ENCODE measurements around the gene TF. TPM values are rescaled to one million over a fixed set of nuclear protein-coding genes. Genes with fewer than 3 reads are reported as not detected.
A peak's percentile ranks its signal among the peaks of the same experiment; 100 is the strongest.
"Not testable (repeated sequence)": the region's sequence is repeated elsewhere in the genome, so short reads cannot be mapped to it uniquely, and the experiment has no call there.

TF gene
- polyA plus RNA-seq, 10 donors: 1.2 to 15.6 (median 2.9) TPM

DNA sequence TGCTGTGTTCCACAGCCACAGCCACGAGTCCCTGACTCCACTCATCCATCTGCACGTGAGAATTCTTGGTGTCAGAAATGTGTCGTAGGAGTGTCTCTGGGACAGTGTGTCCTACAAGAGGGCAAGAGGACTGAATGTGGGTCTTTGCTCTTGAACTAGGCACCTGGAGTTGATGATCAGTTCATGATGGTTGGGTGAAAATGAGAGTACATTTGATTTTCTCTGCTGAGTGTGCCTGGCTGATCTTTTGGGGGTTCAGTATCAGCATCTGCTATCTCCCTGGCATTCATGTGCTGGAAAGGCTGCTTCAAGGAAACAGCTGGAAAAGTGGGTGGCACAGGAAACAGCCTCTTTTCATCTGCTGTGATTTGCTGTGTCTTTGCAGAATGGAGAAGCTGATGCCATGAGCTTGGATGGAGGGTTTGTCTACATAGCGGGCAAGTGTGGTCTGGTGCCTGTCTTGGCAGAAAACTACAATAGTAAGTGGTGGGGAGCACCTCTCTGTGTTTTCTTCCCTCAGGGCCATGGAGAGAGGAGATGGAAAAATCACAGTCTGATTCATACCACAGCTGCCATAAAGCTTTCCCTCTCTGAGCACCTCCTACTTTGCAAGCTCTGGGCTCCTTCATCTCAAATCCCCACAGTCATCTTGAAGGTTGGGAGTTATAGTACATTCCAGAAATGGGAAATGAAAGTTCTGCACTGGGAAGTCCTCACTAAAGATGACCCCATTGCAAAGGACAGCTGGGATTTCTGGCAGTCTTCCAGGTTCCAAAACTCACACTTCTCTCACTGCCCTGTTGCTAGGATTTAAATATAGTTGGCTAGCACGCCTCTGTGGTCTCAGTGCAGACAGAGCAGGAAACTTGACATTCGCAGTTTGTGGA, 17.8 kb downstream of the TF start:
- DNase-seq: peak; percentile 79 to 96 (median 92)

DNA sequence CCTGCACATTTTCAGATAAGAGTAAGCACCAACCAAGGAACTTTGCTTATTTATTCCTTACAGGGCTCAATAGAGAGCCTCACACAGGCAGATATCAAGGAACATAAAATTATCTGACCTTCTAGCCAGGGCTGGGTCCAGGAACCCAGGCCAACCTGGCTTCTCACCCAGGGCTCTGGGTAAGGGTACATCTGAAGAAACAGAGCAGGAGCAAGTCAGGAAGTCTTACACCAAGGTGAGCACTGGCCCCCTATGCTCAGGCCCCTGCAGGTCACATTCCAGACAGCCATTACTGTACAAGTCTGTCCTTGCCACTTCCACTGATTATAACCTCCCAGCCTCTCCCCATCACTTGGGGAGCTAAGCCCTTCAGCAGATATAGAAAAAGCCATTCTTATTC, 19.1 kb downstream of the TF start:
- DNase-seq: no peak

DNA sequence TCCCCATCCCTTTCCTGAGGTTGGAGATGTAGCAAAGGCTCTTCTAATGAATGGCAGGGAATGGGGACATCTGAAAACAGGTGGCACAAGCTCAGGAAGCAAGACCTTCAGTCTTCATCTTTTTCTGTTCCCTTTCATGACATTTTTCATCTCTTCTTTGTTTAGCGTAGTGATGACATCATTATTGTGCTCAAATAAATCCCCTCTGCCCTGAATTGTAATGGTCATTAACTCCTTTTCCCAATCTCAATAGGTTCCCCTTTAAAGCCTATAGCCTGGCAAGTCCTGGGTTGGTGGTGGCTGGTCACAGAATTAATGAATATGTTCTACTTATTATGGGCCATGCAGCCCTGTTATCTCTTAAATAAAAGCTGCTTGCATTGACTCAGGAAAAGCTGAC, 21.4 kb downstream of the TF start:
- DNase-seq: no peak

DNA sequence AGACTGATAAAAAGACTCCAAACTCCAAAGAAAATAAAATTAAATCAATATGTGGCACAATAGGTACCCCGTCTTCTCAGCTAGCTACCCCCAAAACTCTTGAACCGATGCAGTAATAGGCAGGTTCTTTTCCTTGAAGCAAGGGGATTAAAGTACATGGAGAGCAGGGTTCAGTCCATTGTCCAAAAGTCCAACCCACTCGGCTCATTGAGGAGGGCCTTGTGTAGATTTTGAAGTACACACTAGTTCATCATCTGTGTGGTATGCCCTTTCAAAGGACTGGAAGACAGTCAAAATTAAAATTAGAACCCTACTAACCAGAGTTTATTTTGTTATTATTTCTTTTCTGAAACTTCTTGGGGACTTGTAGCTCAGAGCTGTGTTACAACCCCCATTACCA, 23.3 kb downstream of the TF start:
- no peak for DNase-seq

DNA sequence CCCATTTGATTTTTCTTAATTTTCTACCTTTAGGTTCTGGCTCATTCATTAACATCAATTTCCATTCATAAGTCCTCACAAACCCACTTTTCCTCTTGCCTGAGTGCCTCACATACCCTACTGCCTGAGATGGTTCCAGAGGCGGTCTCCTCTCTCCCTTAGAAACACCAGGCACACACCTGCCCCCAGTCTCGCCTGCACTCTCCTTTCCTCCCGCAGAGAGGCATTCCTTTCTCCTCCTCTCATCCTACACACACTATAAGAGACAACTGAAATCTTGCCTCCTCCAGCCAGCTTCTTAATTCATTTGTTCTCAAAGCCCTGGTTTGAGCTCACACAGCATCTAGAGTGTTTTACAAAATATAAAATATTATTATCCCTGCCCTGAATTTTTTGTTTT, 27.5 kb downstream of the TF start:
- no peak for DNase-seq

DNA sequence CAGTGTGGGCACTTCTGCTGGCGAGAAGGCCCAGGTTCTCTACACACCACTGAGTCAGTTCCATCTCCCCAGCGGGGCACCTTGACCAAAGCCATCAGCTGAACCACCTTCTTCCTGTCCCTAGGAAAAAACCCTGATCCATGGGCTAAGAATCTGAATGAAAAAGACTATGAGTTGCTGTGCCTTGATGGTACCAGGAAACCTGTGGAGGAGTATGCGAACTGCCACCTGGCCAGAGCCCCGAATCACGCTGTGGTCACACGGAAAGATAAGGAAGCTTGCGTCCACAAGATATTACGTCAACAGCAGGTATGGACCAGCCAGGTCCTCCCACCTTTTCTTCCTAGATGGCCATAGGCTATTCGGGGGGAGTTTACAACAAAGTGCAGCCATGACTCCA, 29.1 kb downstream of the TF start:
- DNase-seq: no peak

DNA sequence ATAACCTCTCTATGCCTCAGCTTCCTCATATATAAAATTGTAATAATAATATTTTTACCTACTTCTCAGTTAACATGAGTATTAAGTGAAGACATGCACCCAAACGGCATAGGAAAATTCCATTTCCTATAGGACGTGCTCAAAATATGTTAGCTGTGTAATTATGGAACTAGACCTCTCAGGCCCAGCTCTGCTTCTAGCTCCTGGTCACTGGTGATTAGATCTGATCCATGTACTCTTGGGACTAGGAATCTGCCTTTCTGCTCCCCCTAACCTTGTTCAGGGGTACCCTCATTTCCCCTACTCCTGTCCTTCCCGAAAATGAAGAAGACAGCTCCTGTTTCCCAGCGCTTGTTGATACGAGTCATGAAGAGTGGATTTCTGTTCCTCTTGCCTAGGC, 29.6 kb downstream of the TF start:
- no peak for DNase-seq

DNA sequence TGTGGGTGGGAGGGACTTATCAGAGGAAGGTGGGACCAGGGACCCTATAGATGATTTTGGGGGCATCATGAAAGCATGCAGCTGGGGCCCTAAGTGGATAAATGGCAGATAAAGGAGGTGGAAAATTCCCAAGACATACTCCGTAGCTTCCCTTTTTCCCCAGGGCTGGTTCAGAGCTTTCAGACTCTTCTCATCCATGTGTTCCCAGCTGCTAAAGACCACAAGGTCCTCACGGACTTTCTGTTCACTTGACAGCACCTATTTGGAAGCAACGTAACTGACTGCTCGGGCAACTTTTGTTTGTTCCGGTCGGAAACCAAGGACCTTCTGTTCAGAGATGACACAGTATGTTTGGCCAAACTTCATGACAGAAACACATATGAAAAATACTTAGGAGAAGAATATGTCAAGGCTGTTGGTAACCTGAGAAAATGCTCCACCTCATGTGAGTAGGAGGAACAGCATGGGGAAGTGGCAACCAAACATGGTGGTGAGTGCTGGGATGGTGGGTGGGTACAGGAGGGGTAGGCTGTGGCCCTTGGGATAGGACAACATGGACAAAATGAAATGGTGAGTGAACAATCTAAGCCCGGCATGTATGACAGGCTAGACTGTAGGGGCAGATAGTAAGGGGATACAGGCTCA, 30.7 kb downstream of the TF start:
- DNase-seq: no peak

DNA sequence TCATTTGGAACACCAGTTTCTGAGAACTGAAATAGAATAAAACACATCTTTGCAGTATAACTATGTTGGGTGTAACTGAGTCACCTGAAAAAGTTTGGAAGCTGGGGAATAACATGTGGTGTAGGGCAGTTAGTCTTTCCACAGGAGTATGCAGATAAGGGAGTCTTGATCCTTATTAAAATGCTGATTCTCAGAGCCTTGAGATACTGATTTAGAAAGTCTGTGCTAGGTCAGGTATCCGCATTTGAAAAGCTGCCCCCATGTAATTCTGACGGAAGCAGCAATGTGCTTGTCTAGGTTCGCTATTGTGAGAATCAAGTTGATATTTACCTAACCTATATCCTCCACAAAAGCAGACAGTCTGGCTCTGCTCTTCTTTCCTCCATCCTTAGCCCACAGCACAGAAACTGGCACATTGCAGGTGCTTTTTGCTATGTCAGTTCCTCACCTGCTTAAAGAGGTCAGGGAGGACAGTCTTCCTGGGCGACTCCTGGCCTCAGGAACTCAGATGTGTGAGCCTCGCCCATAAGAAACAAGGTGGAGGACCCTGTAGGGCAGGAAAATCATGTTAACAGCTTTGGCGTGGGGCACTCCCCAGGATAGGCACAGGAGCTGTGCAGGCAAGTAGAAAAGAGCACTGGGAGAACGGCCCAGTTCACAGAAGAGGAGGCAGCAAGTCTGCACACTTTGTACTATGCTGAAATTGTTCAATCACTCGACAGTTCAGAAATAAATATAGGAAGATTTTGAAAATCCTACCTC, 31.8 kb downstream of the TF start:
- no peak for DNase-seq

DNA sequence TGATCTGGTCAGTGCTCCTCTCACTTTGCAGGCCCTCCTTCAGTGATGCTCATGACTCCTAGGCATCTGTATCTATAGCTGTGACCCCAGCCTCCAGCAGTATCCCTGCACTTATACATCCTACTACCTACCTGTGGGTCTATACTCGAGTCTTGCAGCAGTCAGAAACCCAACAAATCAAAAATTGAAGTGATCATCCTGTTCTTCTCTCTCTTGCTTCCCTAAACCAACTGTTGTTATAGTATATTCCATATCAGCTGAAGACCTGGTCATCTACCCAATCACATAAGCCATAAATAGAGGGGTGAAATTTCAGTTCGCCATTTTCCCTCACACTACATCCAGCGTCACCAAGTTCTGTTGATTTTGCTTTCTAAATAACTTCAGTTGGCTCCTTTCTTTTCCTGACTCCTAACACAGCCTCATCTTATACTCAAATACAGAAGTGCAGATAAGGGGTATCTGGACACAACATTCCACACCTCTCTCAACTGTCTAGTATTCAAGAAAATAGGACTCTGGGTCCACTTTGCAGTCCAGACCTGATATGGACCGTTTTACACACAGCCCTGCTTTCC, 33.5 kb downstream of the TF start:
- DNase-seq: no peak

DNA sequence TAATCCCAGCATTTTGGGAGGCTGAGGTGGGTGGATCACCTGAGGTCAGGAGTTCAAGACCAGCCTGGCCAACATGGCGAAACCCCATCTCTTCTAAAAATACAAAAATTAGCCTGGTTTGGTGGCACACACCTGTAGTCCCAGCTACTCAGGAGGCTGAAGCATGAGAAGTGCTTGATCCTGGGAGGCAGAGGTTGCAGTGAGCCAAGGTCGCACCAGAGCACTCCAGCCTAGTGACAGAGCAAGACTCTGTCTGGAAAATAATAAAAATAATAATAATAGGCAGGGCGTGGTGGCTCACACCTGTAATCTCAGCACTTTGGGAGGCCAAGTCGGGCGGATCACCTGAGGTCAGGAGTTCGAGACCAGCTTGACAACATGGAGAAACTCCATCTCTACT, 34.6 kb downstream of the TF start:
- not testable (repeated sequence) for DNase-seq

DNA sequence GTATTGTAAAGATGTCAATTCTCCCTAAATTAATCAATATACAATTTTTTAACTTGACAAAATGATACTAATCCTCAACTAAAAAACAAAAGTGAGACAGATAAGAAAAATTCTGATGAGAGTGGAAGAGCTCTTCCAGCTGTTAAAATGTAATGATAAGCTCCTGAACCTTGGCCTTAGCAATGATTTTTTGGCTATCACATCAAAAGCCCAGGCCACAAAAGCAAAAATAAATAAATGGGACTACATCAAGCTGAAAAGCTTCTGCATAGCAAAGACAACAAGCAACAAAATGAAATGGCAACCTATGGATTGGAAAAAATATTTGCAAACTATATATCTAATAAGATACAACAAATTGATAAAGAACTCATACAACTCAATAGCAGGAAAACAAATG, 35.4 kb downstream of the TF start:
- DNase-seq: no peak

DNA sequence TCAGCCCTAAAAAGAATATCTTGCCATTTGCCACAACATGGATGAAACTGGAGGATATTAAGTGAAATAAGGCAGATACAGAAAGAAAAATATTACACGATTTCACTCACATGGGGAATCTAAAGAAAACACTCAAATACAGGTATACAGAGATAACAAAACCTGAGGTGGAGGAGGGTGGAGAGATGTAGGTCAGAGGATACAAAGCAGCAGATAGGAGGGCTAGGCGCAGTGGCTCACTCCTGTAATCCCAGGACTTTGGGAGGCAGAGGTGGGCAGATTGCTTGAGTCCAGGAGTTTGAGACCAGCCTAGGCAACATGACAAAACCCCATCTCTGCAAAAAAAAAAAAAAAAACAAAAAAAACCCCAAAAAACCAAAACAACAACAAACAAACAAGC, 36.3 kb downstream of the TF start:
- no peak for DNase-seq

DNA sequence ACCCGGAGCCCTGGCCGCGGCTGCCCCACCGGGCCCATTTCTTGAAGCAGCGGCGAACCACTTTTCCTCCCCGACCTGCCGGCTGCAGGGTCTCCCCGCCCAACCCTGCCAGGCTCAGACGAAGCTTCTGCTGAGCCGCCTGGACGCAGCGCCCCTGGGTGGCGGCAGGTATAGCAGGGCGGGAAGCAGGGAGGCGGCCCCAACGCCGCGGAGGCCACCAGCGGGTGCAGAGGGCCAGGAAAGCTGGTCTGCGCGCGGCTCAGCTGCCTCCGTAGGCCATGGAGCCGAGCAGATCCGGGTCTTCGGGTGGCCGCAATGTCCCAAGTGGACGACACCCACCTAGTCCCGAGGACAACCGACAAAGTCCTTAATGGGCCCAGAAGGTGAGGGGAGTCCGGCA, 37.6 kb downstream of the TF start:
- no peak for DNase-seq

DNA sequence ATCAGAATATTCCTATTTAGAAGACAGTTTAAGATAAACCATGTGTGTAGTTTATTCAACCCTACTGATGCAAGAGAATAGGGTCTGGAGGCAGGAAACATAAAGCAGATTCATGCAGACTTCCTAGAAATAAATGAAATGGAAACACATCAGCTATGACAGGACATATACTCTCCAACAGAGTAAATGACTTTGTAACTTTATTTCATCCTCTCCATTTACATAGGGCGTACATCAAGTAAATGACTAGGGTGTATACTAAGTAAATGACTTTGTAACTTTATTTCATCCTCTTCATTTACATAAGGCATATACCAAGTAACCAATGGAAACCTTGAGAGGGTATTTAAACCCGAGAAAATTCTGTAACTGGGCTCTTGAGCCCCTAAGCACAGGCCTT, 41.8 kb downstream of the TF start:
- no peak for DNase-seq

DNA sequence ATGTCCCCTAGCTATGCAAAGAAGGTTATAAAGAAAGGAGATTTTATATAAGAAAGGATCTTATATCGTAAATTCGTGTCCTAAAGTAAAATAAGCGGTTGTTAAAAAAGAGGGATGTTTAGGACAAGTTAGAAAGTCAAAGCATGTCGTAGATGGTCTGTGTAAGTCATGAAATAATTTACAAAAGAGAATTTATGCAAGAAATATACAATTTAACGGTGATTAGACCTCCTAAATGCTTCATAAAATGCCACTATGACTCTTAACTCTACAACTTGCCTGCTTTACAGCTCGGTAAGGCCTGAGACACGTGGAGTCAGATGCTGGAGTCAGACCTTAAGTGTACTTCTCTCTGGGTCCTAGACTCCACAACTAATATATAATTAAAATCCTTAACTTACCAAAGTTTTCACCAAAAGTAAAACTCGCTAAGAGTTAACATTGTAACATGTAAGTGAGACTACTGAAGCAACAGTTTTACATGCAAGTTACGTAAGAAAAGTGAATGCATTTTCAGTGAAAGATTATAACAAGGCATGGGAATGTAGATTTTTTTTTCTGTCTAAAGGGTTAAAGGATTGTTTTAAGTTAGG, 46.1 kb downstream of the TF start:
- no peak for DNase-seq

DNA sequence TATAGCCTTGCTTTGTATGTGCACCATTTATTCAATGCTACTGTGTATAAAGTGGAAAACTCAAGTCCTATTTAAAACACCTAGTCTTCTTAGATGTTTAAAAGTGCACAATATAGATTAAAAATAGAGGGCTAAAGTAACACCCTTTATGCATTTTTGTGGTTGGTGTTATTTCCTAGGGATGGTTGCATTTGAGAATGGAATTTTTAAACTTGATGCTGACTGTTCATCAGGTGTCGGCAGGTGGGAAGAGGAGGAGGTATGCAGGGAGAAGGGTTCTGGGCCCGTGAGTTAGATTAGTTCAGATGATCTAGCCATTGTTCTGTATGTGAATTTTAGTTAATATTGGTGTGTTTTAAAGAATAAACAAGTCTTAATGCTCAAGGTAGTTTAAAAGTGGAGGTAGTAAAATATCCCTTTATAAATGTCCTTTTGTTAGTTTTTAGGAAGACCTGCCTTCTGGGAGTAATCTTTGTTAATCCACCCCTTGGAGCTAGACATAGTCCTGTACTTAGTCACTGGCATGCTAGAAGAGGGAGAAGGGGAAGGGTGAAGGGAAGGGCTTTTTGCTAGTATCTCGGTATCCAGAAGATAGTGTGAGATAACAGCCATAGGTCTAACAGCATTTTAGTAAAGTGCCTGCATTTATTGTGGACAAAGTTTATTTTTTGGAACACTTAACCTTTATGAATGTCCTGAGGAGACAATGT, 51.4 kb downstream of the TF start:
- no peak for DNase-seq

DNA sequence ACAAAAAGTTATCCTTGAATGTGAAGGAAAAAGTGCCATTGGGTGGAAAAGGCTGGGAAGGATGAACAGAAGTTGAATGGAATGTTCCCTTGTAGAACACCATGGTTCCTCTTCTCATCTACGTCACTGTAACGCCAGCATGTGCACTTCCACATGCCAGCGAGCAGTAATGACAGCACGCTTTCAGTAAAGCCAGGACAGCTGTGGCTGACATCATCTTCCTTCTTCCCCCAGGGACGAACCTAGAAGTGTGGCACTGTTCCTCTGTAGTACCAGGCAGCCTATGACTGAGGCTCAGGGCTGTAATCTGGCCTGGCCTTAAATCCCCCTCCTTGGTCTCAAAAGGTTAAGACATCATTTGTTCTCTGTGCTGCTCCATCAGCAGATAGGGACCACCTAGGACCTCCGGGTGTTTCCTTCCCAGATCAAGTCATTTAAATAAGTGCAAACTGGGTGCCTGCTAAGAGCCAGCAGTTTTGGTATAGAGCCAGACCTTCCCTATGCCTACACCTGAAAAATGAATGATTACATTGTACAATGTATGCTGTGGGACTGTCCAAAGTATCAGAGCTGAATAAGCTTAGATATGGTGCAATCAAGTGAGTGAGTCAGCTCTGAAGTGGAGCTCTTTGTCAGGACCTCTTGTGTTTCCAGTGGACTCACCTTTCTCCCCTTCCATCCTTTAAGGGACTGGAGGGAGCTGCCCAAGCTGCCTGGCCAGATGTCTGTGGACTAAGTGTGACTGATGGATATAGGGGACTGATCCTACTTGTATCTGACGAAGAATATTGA, 53.8 kb downstream of the TF start:
- DNase-seq: peak; percentile 7 to 39 (median 15)

DNA sequence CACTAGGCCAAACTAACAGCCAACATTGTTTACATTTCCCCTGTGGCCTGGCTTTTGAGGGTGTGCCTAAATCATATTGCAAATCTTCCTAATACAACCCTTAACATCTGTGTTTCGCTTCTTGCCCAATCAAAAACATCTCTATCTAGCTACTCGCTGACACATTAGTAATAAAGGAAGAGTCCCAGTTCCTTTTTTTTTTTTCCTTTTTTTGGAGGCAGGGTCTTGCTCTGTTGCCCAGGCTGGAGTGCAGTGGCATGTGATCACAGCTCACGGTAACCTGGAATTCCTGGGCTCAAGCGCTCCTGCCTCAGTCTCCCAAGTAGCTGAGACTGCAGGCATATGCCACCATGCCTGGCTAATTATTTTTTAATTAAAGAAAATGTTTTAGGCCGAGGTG, 57.3 kb downstream of the TF start:
- DNase-seq: no peak

DNA sequence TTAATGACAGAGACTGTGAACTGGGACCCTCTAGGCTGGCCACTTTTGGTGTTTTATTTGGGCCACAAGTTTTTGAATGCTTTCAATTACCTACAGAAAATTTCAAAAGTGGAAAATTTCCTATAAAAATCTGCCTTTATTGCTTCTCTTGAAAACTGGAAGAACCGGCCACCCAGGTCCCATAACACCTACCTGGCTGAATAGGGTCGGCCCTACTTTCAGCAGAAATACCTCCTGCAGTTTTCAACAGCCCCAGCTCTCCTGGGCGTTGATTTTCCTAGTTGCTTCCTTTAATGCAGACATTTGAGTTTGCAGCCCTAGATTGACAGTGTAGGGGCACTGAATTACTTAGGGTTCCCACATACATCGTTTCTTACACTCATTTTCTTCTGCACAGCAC, 58.7 kb downstream of the TF start:
- DNase-seq: no peak

DNA sequence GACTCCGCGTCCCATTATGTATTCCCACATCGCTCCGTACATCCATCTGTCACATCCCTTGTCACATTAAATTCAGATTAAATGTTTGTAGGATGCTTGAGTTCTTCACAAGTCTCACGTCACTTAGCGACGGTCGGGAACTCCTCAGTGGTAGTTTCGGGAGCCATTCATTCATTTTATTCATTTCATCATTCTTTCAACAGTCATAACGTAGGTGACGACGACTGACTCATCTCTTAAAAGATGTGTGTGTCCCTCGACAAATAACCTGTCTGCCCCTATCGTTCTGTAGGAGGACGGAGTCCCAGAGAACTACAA, 59.1 kb downstream of the TF start:
- no peak for DNase-seq
